Activated T-helper 1 cell treated with anti-CD3 and anti-CD28 coated beads, Interleukin-12 subunit alpha, Interleukin-12 subunit beta, Interleukin-2, Interleukin-4 antibody, amounts not matched to agents 30 ng/mL and 10 ng/mL and 1 ng/mL, durations not matched to agents 14 hours and 24 hours and 36 hours (primary cell): ENCODE results near the gene POTEH. TPM values are rescaled to one million over a fixed set of nuclear protein-coding genes. Genes with fewer than 3 reads are reported as not detected.
"Not testable (repeated sequence)": the region's sequence is repeated elsewhere in the genome, so short reads cannot be mapped to it uniquely, and the experiment has no call there.

Experiments
- DNase-seq: peaks from one replicate; pipeline ENCODE4 v3.0.0; 2021; ENCODE audit warnings: low spot score
- H3K27ac Mint-ChIP-seq: one replicate; pipeline ENCODE4 v1.8.0; 2021; ENCODE audit warnings: mild to moderate bottlenecking, mixed read lengths
- H3K27me3 Mint-ChIP-seq: one replicate; pipeline ENCODE4 v1.8.0; 2022; ENCODE audit warnings: mild to moderate bottlenecking, moderate library complexity, mixed read lengths; ENCODE audit not compliant: insufficient read depth
- H3K36me3 Mint-ChIP-seq: one replicate; pipeline ENCODE4 v1.8.0; 2021; ENCODE audit warnings: low read depth, mixed read lengths
- H3K4me1 Mint-ChIP-seq: one replicate; pipeline ENCODE4 v1.8.0; 2021; ENCODE audit warnings: low read depth, mixed read lengths
- H3K4me3 Mint-ChIP-seq: one replicate; pipeline ENCODE4 v1.8.0; 2021; ENCODE audit warnings: mild to moderate bottlenecking, moderate library complexity, mixed read lengths
- H3K9me3 Mint-ChIP-seq: one replicate; pipeline ENCODE4 v1.8.0; 2021; ENCODE audit warnings: mixed read lengths
- intact Hi-C: fragments of 100-400 bp; cut with micrococcal nuclease; formaldehyde crosslinking; loops from one replicate; pipeline ENCODE4 v1.15.1; 2024
- total RNA-seq: library from RNA; stranded (reverse); gene quantifications from 2 replicates; pipeline ENCODE4 v1.2.3, GENCODE V29; 2022

POTEH gene
- total RNA-seq, 1 donor from 2014 or later: not detected

DNA sequence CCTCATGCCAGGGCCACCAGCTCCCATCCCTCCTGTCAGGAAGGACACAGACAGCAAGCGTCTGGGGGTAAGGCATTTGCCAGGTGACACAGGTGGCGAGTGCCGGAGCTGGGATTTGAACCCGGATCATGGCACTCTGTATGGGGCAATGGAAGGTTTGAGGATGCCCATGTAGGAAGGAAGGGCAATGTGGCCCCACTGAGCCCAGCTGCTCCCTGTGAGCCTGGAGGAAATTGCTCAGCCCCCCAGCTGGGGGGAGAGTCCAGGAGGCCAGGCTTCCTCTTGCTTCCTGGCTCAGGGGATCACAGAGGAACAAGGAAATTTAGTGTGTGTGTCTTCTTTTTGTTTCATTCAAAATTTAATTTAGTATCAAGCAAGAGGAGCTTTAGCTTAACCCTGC, 2.1 kb upstream of the POTEH start:
- H3K27me3 Mint-ChIP-seq, intact Hi-C loops, H3K4me3 Mint-ChIP-seq, DNase-seq, H3K27ac Mint-ChIP-seq, H3K9me3 Mint-ChIP-seq, H3K4me1 Mint-ChIP-seq, H3K36me3 Mint-ChIP-seq: not testable (repeated sequence)

DNA sequence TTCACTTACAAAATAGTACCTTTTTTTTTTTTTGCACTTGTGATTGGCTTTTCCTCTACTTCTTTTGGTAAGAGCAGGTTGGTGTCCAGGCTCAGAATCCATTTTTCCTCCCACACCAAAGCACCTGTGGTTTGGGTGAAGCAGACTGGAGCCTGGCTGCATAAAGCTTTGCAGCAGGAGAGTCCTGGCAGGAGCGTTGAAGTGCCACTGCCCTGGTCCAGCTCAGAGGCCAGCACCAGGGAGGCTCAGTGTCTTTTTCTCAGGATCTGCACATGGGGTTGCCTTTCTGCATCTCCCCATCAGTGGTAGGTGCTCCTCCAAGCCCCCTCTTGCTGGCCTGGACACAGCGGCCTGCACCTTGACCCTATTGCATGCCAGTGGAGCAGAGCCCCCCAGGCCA, 1.7 kb upstream of the POTEH start:
- H3K27ac Mint-ChIP-seq, H3K4me1 Mint-ChIP-seq, H3K36me3 Mint-ChIP-seq, intact Hi-C loops, DNase-seq, H3K4me3 Mint-ChIP-seq, H3K9me3 Mint-ChIP-seq, H3K27me3 Mint-ChIP-seq: not testable (repeated sequence)

DNA sequence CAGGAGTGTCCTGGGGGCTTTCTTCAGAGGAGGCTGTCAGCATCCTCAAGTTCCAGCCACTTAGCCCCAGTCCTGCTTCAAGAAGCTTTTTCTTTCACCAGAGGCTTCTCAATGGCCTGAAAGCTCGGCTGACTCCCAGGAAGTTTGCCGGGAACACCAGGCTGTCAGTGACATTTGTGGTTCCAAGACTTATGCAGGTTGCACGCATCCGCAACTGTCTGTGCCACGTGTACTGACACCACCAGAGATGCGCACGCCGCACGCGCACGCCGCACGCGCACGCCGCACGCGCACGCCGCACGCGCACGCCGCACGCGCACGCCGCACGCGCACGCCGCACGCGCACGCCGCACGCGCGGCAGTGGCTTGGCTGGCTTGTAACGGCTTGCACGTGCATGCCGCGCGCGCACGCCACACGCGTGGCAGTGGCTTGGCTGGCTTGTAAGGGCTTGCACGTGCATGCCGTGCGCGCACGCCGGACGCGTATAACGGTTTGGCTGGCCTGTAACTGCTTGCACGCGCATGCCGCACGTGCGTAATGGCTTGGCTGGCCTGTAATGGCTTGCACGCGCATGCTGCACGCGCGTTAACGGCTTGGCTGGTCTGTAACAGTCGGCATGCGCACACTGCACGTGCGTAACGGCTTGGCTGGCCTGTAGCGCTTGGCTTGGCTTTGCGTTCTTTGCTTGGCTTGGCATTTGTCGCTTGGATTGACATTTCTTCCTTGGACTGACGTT, 646 bp upstream of the POTEH start:
- H3K4me3 Mint-ChIP-seq, DNase-seq, intact Hi-C loops, H3K4me1 Mint-ChIP-seq, H3K27me3 Mint-ChIP-seq, H3K36me3 Mint-ChIP-seq, H3K9me3 Mint-ChIP-seq, H3K27ac Mint-ChIP-seq: not testable (repeated sequence)

DNA sequence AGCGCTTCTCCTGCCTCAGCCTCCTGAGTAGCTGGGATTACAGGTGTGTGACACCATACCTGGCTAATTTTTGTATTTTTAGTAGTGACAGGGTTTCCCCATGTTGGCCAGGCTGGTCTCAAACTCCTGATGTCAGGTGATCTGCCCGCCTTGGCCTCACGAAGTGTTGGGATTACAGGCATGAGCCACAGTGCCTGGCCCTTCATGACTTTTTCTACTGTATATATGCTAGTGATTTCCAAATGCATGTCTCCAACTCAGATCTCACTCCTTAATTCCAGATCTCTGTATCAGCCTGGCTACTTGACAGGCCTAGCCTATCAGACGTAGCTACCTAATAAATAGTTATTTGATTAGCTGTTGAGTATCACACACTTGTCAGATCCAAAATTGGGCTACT, 23.8 kb downstream of the POTEH start:
- not testable (repeated sequence) for H3K4me1 Mint-ChIP-seq

GRCh38 chr22:15714125-15714524, 24.3 kb downstream of the POTEH start:
- intact Hi-C loops, H3K9me3 Mint-ChIP-seq, H3K4me3 Mint-ChIP-seq, H3K27me3 Mint-ChIP-seq, H3K4me1 Mint-ChIP-seq, DNase-seq, H3K27ac Mint-ChIP-seq, H3K36me3 Mint-ChIP-seq: not testable (repeated sequence)

More for the DNA sequence above, 23.8 kb downstream of the POTEH start:
- H3K36me3 Mint-ChIP-seq, H3K27me3 Mint-ChIP-seq, DNase-seq, H3K9me3 Mint-ChIP-seq, H3K27ac Mint-ChIP-seq, H3K4me3 Mint-ChIP-seq, intact Hi-C loops: not testable (repeated sequence)

GRCh38 chr22:15721884-15722283, 32.1 kb downstream of the POTEH start:
- H3K9me3 Mint-ChIP-seq, H3K4me3 Mint-ChIP-seq, H3K27me3 Mint-ChIP-seq, H3K36me3 Mint-ChIP-seq, DNase-seq, H3K4me1 Mint-ChIP-seq, intact Hi-C loops, H3K27ac Mint-ChIP-seq: not testable (repeated sequence)

DNA sequence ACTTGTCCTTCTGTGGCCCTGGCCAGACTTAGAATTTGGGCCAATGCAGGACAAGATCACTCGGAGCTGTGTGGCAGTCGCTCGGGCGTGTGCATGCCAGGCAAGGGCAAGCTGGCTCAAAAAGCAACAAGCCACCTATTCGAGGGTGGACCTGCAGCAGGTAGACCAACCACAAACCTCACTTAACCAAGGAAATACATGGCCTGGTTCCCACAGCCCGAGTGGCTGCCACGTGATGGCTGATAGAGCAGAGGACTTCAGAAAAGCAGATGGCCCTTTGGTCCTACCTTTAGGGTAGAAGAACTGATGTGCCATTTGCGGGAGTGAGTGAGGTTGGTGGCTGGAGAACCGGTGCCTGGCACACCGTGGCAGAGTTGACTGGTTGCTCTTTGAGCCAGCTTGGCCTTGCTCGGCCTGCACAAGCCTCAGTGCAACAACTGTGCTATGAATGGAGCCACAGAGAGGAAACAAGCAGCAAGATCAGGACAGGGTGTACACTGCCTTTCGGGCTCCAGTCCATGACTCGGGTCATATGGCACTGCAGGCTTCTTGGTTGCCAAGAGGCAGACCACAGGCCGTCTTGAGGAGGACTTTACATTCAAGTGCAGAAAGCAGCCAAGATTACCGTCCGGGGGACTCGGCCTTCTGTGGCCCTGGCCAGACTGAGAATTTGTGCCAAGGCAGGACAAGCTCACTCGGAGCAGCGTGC, 39.5 kb downstream of the POTEH start:
- H3K9me3 Mint-ChIP-seq, H3K4me3 Mint-ChIP-seq, DNase-seq, H3K27ac Mint-ChIP-seq, H3K4me1 Mint-ChIP-seq, H3K27me3 Mint-ChIP-seq, intact Hi-C loops, H3K36me3 Mint-ChIP-seq: not testable (repeated sequence)

GRCh38 chr22:15731023-15731422, 41.2 kb downstream of the POTEH start:
- H3K9me3 Mint-ChIP-seq, H3K36me3 Mint-ChIP-seq, H3K4me3 Mint-ChIP-seq, DNase-seq, H3K4me1 Mint-ChIP-seq, intact Hi-C loops, H3K27ac Mint-ChIP-seq, H3K27me3 Mint-ChIP-seq: not testable (repeated sequence)

DNA sequence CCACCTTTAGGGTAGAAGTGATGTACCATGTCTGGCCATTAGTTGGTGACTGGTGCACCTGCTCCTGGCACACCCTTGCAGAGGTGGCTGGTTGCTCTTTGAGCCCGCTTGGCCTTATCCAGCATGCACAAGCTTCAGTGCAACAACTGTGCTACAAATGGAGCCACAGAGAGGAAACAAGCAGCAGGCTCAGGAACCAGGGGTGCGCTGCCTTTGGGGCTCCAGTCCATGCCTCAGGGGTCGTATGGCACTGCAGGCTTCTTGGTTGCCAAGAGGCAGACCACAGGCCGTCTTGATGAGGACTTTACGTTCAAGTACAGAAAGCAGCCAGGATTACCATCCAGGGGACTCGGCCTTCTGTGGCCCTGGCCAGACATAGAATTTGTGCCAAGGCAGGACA, 44.6 kb downstream of the POTEH start:
- H3K9me3 Mint-ChIP-seq, H3K27me3 Mint-ChIP-seq, H3K4me3 Mint-ChIP-seq, intact Hi-C loops, H3K27ac Mint-ChIP-seq, H3K36me3 Mint-ChIP-seq, H3K4me1 Mint-ChIP-seq, DNase-seq: not testable (repeated sequence)

- H3K9me3 Mint-ChIP-seq, H3K4me3 Mint-ChIP-seq, DNase-seq, H3K27ac Mint-ChIP-seq, H3K27me3 Mint-ChIP-seq, intact Hi-C loops, H3K36me3 Mint-ChIP-seq, H3K4me1 Mint-ChIP-seq: not testable (repeated sequence)
These were observed 48.5 kb downstream of the POTEH start for GRCh38 chr22:15738157-15738908.

DNA sequence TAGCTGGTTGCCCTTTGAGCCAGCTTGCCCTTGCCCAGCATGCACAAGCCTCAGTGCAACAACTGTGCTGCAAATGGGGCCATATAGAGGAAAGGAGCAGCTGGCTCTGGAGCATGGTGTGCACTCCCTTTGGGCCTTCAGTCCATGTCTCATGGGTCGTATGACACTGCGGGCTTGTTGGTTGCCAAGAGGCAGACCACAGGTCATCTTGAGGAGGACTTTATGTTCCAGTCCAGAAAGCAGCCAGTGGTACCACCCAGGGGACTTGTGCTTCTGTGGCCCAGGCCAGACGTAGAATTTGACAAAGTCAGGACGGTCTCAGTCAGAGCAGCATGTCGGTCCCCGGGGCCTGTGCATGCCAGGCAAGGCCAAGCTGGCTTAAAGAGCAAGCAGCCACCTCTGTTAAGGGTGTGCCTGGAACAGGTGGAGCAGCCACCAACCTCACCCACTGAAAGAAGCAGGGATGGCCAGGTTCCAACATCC, 49.1 kb downstream of the POTEH start:
- H3K4me1 Mint-ChIP-seq, DNase-seq, intact Hi-C loops, H3K4me3 Mint-ChIP-seq, H3K9me3 Mint-ChIP-seq, H3K36me3 Mint-ChIP-seq, H3K27ac Mint-ChIP-seq, H3K27me3 Mint-ChIP-seq: not testable (repeated sequence)

- H3K9me3 Mint-ChIP-seq, H3K27ac Mint-ChIP-seq, DNase-seq, H3K4me3 Mint-ChIP-seq, H3K36me3 Mint-ChIP-seq, intact Hi-C loops, H3K27me3 Mint-ChIP-seq, H3K4me1 Mint-ChIP-seq: not testable (repeated sequence)
These were observed 58.0 kb downstream of the POTEH start for GRCh38 chr22:15747636-15748323.
